Measurements from ENCODE around the gene TMUB1. TPM values are rescaled to one million over a fixed set of nuclear protein-coding genes. Genes with fewer than 3 reads are reported as not detected.

Gene TMUB1
- total RNA-seq, 4 donors from 2014 or later = 38.4 to 57.2 (median 44.7) TPM

GRCh38 chr7:151032936-151033863 is 50.1 kb downstream of the TMUB1 start:
- 58 to 80% methylated on average over 3 to 4 of the region's 17 CpGs for WGBS, 2 donors (ENCODE audit: low coverage in 1 of 2)

More at GRCh38 chr7:151032936-151033863, 50.1 kb downstream of the TMUB1 start:
- Histone ChIP-seq H3K9me3 (no peaks in the 10 kb centered on the region), H3K27ac (no peak overlapping the region), H3K4me3 (no peak overlapping the region), H3K4me1 (peaks cover 0 to 17% (median 4%) of the 10 kb centered on the region in 3 donors), H3K36me3 (peaks cover 0 to 68% of the 10 kb centered on the region in 2 donors), H3K27me3 (no peaks in the 10 kb centered on the region)
- ATAC-seq = no peak
- TF ChIP-seq EP300 (IDR thresholded peaks at IDR 0.05) (no peak), POLR2A (IDR thresholded peaks at IDR 0.05) (no peak), CTCF (IDR thresholded peaks at IDR 0.05) (no peak), POLR2AphosphoS5 (IDR thresholded peaks at IDR 0.05) (no peak)

Other genes starting within 250 kb of the TMUB1 start
- under 1 TPM in 2 of 4 donors, not detected in 2; 0.69 TPM for gene AOC1, start 231.0 kb downstream of the TMUB1 start, total RNA-seq
- gene KCNH2, start 105.2 kb downstream of the TMUB1 start, total RNA-seq = 10 to 100 TPM; 26.6 to 63.8 (median 36.3) TPM
- 10 to 100 TPM in 2 of 4 donors, 1 to 10 TPM in 2; 6.8 to 29.4 (median 13.5) TPM for gene NOS3, start 92.5 kb downstream of the TMUB1 start, total RNA-seq
- gene ATG9B, start 59.0 kb downstream of the TMUB1 start, total RNA-seq = under 1 TPM in 2 of 4 donors, not detected in 2; 0.15 to 0.31 TPM
- gene ABCB8, start 55.0 kb downstream of the TMUB1 start, total RNA-seq = 10 to 100 TPM; 13.2 to 33.0 (median 18.8) TPM
- 1 to 10 TPM in 3 of 4 donors, not detected in 1; 1.7 to 3.1 (median 2.1) TPM for gene ASIC3, start 35.0 kb downstream of the TMUB1 start, total RNA-seq
- gene CDK5, start 25.6 kb downstream of the TMUB1 start, total RNA-seq = 1 to 10 TPM; 3.4 to 8.8 (median 6.4) TPM
- gene SLC4A2, start 23.9 kb downstream of the TMUB1 start, total RNA-seq = 100 to 1,000 TPM in 2 of 4 donors, 10 to 100 TPM in 2; 77.8 to 152 (median 95.7) TPM
- 10 to 100 TPM; 51.3 to 82.2 (median 60.8) TPM for gene FASTK, start 2.7 kb downstream of the TMUB1 start, total RNA-seq
- gene AGAP3, start 3.0 kb upstream of the TMUB1 start, total RNA-seq = 10 to 100 TPM; 36.3 to 68.2 (median 55.7) TPM
- gene GBX1, start 84.2 kb upstream of the TMUB1 start, total RNA-seq = not detected
- not detected for gene ASB10, start 103.8 kb upstream of the TMUB1 start, total RNA-seq
- gene H2BK1, start 127.0 kb upstream of the TMUB1 start, total RNA-seq = not detected
- 10 to 100 TPM; 30.5 to 43.1 (median 36.5) TPM for gene ABCF2, start 143.7 kb upstream of the TMUB1 start, total RNA-seq
- gene CHPF2, start 149.0 kb upstream of the TMUB1 start, total RNA-seq = 10 to 100 TPM; 18.0 to 38.1 (median 25.7) TPM
- gene SMARCD3, start 165.2 kb upstream of the TMUB1 start, total RNA-seq = 10 to 100 TPM; 23.6 to 45.1 (median 39.8) TPM

Measured in gastroesophageal sphincter (tissue), 4 donors.